Liver (tissue), 3 donors: ENCODE data around the gene BCL2L13.

Experiments
- RAD21 ChIP-seq, 2 donors: IDR thresholded peaks; 2 replicates each; pipeline ENCODE4 v1.6.1; 2016; ENCODE audit warnings: antibody characterized with exemption in 2 of 2, mild to moderate bottlenecking in 2 of 2
- REST ChIP-seq: IDR thresholded peaks from 2 replicates; pipeline ENCODE4 v1.6.1; 2016; ENCODE audit warnings: antibody characterized with exemption, mild to moderate bottlenecking
- TF ChIP-seq, protein P1 (sequence below): fragments of 150-350 bp; IDR thresholded peaks from 2 replicates; pipeline ENCODE4 v1.5.1; 2017; ENCODE audit warnings: improper control_type of control experiment, low read depth, low read length; ENCODE audit not compliant: missing input control
- donor health status: healthy.
- donor health status: healthy.

GRCh38 chr22:17772958-17773605 lies 134.5 kb downstream of the BCL2L13 start:
- TF ChIP-seq, protein P1, sequence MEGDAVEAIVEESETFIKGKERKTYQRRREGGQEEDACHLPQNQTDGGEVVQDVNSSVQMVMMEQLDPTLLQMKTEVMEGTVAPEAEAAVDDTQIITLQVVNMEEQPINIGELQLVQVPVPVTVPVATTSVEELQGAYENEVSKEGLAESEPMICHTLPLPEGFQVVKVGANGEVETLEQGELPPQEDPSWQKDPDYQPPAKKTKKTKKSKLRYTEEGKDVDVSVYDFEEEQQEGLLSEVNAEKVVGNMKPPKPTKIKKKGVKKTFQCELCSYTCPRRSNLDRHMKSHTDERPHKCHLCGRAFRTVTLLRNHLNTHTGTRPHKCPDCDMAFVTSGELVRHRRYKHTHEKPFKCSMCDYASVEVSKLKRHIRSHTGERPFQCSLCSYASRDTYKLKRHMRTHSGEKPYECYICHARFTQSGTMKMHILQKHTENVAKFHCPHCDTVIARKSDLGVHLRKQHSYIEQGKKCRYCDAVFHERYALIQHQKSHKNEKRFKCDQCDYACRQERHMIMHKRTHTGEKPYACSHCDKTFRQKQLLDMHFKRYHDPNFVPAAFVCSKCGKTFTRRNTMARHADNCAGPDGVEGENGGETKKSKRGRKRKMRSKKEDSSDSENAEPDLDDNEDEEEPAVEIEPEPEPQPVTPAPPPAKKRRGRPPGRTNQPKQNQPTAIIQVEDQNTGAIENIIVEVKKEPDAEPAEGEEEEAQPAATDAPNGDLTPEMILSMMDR, result no peak
- no peak for TF ChIP-seq REST
- TF ChIP-seq RAD21 (IDR thresholded peaks at IDR 0.05), result no peak
